Renal cortical epithelial cell (primary cell): ENCODE results near the gene FSCN2. TPM values are rescaled to one million over a fixed set of nuclear protein-coding genes. Genes with fewer than 3 reads are reported as not detected.
A peak's percentile ranks its signal among the peaks of the same experiment; 100 is the strongest.

ENCODE experiments used
- DNase-seq: peaks from one replicate; pipeline ENCODE4 v3.0.0-alpha.2; 2011; ENCODE audit warnings: low read depth
- total RNA-seq: library from RNA; depleted of rRNA; stranded (reverse); fragments of >200 nt; gene quantifications from 2 replicates; pipeline ENCODE4 v1.2.3, GENCODE V29; 2014

The FSCN2 gene
- total RNA-seq, 1 donor from 2014 or later, result 4.7 TPM

DNA sequence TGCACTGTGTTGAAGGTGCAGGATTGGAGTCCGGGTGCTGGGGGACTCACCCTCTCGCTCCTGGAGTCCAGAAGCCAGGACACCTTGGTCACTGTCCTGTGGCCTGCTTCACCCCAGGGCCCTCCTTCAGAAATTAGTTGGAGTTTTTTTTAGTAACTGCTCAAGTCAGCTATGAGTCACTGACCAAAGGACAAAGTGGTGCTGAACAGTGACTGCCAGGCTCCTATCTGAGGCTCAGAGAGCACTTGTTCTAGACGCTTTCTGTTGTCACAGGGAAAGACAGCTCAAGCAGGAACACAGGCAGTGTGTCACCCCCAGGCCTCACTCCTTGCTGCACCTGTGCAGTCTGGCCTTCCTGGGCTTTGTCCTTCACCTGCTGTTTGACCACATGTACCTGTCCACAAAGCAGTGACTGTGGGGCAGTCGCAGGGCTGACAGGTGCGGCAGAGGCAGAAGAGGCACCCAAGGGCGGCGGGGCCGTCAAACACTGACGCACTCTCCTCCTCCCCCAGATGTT, 28.1 kb downstream of the FSCN2 start:
- DNase-seq, result peak; percentile 69

DNA sequence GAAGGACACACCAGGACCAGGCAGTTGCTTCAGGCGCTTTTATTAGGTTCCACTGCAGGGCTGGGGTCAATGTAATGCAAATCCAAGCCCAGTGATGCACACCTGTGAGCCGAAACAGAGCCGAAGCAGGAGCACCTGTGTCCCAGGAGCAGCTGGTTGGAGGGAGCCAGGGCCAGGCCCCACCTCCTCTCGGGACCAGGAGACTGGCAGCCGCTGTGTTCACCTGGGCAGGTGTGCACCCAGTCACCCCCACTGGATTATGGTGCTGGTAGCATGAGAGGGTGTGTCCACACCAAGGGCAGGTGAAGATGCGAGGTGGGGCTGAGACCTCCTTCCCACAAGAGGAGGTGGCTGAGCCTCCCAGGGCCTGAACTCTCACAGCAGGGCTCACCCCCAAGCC, 28.7 kb downstream of the FSCN2 start:
- DNase-seq, result no peak

DNA sequence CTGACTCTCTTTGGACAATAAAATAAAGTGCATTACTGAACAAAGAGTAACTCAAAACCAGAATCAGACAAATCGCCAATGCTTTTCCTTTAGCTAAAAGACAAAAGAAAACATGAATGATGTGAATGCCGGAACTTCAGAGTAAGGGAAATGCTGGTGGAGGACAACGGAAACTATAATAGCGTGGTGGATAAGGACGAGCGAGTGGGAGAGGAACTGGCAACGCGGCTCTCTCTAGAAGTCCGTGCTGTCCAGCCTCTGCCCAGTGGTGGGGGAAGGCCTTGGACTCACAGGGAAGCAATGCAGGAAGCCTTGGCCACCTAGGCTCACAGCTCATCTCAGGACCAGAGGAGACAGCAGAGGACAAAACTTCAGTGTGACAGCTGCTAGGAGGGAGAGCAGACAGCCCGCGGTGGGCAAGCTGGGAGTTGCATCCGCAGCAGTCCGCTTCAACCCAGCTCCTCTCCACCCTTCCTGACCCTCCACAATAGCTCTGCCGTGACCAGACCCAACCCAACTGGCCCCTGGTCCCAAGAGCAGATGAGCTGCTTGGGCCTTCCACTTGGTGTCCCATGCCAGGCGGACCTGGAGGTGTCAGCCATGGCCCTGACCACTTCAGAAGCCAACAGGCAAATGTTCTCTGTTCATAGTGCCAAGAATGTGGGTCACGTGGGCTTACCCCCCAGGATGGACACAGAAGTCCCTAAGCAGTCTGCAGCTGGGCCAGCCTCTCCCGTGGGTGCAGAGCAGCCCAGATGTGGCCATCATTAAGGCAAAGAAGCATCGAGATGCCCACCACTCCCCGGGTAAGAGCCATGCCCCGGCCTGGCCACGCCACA, 29.3 kb downstream of the FSCN2 start:
- DNase-seq, result no peak

DNA sequence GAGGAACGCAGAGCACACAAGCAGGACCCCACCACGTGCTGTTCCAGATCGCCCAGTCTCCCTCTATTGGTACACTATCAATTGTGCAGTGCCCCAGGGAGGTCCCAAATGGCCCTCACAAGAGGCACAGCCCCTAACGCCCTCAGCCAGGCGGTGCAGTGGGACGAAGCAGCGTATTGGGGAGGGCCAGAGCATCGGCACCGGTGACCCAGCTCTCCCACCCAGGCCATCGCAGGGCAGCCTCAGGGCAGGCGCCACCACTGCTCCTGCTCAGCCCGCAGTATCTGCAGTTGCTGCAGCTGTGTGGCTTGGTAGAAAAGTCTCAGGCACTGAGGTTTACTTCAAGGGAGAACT, 29.9 kb downstream of the FSCN2 start:
- DNase-seq, result no peak

DNA sequence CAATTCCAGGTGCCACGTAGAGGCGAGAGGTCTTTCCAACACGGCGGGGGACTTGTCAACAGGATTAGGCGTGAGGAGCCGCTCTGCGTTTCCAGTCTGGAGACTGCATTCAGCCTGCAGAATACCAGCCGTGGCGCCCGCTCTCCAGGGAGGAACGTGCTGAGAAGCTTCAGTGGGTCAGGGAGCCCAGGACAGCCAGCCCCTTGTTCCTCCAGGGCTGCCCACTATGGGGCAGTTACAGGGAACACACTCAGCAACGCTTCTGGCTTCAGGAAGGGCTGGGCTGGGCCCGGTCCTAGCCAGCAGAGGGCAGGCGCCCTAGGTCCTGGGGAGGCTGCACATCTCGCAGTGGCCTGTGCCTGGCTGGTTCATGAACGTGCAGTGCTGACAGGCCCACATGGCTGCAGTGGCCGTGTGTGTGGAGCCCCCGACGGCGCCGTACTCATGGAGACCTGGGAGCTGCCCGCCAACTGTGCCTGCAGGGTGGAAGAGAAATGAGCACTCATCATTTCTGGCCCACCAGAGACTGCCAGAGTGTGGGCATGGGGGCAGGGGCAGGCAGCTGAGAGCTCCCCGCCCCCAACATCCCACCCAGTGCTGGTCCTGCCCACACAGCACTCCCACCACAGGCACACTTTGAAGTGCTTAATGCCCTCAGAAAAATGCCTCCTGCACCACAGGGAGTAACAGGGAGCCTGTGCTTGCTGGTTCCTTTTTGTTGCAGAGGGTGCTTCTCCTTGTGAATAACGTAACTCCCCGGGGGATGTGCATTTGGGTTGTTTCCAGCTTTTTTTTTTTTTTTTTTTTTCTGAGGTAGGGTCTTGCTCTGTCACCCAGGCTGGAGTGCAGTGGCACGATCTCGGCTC, 31.0 kb downstream of the FSCN2 start:
- DNase-seq, result no peak

DNA sequence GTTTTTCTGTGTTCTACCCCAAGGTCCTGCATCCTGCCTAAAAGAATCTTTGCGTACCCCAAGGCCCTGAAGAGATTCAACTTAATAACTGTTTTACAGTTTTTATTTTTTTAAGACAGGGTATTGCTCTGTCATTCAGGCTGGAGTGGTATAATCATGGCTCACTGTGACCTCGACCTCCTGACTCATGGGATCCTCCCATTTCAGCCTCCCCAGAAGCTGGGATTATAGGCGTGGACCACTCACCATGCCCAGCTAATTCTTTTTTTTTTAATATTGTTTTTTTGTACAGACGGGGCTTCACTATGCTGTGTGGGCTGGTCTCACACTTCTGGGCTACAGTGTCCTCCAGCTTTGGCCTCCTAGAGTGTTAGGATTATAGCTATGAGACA, 33.3 kb downstream of the FSCN2 start:
- DNase-seq, result no peak

DNA sequence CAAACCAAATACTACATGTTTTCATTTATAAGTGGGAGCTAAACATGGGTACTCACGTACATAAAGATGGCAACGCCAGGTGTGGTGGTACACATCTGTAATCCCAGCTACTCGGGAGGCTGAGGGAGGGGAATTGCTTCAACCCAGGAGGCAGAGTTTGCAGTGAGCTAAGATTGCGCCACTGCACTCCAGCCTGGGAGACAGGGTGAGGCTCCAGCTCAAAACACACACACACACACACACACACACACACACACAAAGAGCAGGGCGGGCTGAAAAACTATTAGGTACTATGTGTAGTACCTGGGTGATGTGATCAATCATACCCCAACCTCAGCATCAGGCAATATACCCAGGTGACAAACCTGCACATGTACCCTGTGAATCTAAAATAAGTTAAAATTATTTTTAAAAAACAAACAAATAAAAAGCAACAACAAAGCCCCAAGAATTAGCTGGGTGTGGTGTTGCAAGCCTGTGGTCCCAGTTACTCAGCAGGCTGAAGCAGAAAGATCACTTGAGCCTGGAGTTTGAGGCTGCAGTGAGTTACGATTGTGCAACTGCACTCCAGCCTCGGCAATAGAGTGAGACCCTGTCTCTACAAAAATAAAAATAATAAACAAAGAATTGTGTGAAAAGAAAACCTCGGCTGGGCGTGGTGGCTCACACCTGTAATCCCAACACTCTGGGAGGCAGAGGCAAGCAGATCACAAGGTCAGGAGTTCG, 35.8 kb downstream of the FSCN2 start:
- DNase-seq, result peak; percentile 74

DNA sequence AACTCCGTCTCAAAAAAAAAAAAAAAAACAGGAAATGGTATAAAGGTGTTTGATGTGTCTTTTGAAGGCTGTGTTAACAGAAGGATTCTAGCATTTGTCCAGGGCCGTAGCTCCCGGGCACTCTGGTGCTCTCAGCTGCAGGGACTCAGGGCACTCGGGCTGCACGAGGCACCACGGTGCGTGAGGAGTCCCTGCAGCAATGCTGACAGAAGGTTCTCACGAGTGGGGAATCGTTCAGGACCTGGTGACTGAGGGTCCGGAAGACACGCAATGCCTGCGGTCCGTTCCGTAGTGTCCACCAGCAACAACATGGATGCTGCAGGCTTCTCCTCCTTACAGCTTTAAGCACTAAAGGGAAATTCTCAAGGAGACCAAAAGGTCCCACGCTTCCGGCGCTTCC, 36.6 kb downstream of the FSCN2 start:
- no peak for DNase-seq

DNA sequence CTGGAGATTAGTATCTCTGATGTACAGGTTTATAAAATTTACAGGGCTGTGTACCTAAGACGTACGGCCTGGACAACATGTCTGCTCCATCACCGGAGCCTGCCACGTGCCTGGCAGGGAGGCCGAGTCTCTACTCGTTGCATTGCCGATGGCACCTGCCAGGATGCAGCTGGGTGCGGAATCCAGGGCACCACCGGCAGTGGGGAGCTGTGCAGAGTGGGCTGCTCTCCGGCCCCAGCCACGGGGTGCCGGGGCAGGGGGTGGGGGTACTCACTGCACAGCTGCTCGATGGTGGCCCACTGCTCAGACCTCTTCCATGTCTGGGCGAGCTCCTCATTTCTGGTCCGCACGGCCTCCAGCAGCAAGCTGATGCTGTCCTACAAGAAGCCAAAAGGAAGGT, 37.1 kb downstream of the FSCN2 start:
- no peak for DNase-seq

DNA sequence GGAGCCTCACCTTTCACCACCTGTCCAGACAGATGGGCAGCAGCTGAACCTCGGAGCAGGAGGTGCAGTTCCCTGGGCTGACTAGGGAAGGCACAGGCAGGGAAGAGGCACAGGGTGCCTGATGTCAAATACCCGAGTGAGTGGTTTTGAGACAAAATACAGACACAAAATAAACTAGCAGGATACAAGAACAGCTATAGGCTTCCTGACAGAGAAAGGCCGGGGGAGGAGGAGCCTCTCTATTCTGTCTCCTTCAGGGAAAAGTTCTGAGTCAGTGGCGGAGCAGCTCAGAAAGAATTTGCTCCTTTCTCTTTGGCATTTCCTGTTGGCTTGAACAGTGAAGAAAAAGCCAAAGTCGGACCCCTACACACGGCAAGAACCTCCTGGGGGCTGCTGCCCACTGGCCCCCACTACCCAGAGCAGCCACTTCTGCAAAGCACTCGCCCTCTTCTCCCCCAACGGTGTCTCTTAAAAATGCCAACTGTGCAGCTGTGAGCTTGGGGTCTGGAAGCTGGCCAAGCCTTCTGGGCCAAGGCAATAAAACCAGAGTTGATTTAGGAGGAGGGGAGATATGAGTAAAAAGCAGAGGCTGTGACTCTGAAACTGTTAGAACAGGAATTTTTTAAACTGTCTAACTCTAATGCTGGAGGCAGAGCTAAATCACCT, 38.4 kb downstream of the FSCN2 start:
- peak; percentile 91 for DNase-seq

DNA sequence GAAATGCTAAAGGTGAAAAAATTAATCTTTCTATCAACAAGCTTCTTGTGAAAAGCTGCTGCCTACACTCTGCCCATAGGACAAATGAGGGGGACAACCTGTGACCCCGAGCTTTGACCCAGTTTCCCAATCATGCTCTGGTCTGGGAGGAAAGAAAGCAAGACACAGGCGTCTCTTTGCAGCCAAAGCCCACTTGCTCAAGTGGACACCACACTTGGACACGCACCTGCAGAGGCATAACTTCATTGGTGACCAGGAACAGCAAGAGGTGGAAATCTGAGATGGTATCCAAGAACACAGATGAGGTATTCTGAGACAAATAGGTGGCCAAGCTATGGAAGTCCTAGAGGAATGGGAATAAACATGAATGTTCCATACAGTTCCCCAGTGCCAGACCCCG, 39.0 kb downstream of the FSCN2 start:
- DNase-seq, result no peak

DNA sequence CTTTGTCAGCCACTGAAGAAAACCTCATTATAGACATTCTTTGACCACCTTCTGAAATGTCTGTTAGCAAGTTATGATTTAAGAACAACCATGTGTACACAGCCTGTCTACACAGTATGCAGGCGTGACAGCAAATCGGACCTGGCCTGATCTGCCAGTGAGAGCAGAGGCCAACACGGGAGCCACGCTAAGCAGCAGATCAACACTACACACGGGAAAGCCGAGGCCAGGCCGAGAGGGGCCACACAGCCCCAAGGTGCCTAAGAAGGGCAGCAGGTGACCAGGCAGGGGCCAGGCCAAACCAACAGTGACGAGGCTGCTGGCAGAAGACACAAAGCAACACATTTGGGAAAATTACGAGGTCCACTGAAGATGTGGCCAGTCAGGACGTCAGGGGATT, 40.2 kb downstream of the FSCN2 start:
- DNase-seq, result no peak

DNA sequence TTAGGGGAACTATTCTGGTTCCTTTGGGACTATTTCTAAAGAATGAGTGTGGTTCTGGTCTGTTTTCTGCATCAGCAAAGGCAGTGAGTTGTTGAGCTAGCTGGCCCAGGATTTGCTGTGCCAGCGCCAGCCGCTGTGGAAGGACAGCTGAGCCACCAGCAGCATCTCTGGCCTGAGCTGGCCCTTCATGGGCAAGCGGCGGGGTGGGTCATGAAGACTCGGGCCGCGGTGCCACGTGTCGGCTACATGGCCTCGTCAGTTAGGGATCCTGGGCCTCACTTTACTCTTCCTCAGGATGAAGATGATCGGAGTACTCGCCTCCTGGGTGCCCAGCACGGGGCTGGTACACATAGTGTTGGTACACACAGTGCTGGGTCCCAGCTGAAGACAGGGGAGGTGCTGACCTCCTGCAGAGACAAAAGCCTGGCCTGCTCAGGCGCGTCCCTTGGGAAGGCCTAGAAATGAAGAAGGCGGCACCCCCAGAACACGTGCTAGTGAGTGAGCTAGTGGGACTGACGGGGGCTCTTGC, 41.9 kb downstream of the FSCN2 start:
- DNase-seq, result no peak

DNA sequence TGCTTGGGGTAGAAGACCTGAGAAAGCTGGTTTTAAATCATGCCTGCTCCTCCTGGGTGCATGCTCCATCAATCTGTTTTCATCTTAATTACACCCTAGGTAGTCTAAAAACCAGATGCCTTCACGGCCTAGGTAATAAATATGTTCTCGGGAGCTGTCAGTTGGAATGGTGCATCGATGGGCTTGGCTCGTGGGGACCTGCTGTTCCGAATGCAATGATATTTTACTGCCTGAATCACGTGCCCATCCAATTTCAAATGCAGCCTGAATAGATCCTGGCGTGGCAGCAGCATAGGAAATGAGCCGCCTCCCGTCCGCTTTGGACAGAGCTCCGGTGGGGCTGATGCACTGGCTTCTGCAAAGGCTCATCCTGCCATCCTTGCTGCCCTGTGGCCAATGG, 42.8 kb downstream of the FSCN2 start:
- DNase-seq, result no peak

DNA sequence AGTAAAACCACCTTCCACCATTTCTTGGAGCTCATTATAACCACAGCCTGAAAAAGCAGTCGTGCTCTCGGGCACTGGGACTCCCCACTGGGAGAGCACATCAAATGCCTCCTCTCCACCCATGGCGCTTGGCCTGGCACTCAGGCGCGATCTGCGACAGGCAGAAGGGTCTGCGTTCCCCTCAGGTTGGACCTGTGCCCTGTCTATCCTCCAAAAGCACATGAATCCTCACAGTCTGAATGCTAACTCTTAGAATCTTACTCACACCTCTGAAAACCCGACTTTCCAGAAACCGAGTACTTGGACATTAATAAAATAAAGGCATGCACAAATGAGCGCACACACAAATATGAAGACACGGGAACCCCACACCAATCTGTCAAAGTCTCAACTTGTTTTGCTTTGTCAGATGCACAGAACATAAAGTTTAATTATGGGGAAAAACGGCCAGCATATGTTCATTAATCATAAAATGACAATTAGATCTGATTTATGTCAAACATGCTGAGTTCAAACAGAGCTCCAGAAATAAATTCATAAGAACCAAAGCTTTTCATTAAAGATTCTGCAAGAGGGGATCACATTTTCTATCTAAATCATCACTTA, 44.5 kb downstream of the FSCN2 start:
- DNase-seq, result no peak

DNA sequence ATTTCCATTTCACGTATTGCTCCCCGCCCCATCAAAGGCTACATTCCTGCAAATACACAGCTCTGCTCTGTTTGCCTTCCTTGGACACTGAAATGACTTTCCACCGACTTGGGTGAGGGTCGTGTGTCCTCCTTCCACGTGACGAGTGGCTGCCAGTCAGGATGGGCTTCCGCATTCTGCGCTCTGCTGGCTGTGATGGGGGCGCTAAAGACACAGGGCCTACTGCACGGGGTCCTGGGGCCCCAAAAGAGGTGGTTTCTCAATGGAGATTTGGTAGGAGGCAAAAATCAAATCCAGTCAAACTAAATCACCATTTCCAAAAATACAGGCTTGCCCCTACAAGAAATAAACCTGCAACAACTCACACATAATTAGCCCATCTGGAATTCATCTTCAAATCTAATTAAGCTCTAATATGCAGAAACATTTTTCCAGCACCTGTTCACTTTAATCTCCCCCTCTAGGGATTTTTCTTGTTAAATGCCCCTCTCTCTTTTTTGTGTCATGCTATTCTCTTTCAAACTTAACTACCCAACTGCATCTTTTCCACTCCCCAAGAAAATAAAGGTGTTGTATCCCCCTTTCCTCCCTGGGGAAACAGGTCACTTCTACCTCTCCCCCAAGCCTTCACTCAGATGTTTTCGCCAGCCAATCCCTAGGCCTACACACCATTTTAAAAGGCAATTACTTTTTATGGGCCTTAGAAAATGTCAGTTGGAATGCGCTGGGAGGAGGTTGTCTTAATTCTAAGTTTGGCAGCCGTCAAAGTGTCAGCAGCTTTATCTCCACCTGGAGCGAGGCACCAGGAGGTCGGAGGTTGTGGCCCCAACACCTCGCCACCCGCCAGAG, 45.8 kb downstream of the FSCN2 start:
- DNase-seq, result no peak

DNA sequence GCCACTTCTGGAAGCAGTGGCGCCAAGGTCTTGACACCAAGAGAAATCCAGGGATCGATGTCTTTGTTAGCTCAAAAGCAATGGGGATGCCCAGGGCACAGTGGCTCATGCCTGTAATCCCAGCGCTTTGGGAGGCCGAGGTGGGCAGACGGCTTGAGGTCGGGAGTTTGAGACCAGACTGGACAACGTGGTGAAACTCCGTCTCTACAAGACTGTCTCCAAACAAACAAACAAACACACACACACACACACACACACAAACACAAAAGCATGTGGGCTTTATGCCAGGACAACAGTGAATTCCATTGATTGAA, 46.4 kb downstream of the FSCN2 start:
- DNase-seq, result no peak

DNA sequence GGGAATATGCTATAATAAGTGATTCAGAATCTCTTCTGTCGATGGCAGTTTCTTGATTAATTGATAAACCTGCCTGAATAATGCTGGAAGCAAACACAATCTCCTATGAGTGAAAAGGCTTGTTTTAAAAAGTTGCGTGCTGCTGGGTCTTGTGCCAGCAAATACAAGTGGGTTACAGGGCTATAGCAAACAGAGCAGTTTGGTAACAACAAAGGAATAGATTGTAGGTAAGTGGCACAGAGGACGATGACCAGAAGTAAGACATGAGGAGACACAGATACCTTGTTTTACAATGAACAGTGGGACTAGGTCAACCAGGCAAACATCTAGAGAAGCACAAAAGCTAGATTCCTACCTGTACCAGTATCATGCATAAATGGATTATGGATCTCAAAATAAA, 47.7 kb downstream of the FSCN2 start:
- DNase-seq, result no peak

DNA sequence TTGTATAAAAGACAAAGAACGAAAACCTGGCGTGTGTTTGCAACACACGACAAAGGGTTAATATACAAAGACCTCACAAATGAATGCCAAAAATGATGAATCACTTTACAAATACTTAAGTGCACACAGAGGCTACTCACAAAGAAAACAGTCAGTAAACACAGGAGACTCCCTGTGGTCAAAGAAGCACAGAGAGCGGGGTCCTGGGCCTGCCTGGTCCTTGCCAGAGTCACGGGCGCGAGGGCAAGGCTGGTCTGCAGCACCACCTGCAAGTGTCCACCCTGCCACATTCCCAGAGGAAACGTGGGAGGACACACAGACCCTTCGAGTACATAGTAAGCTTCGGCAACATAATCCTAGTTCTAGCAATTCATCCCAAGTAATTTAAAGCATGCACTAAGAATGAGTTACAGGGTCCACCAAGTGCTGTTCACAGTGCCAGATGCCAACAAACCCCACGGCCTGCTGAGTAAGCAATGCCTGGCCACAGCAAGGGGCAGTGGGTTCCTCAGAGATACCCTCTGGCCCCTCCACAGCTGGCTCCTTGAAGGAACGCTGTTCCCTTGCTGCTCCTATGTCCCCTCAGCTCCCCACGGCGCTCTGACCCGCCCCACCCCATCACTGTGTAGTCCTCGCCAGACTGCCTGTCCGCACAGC, 48.6 kb downstream of the FSCN2 start:
- DNase-seq, result peak; percentile 88
